Activated CD8-positive, alpha-beta T cell treated with anti-CD3 and anti-CD28 coated beads, Interleukin-2, amount 10 ng/mL, durations not matched to agents 7 days and 5 days (primary cell): ENCODE results near the gene OTUD7B. TPM values are rescaled to one million over a fixed set of nuclear protein-coding genes. Genes with fewer than 3 reads are reported as not detected.
A peak's percentile ranks its signal among the peaks of the same experiment; 100 is the strongest.

Source experiments
- ATAC-seq: fragments of 150-1000 bp; cut with Tn5 transposase; one replicate; pipeline ENCODE4 v1.10.0; 2021; ENCODE audit warnings: moderate library complexity
- CTCF ChIA-PET: fragments of 350-600 bp; sonication (Branson Sonifier 250); formaldehyde crosslinking; loops from one replicate; lab custom pipeline; 2021; ENCODE audit warnings: antibody characterized with exemption; lab: Charles Lee
- POLR2A ChIA-PET: fragments of 350-600 bp; sonication (Branson Sonifier 250); formaldehyde crosslinking; loops from one replicate; lab custom pipeline; 2021; ENCODE audit warnings: antibody characterized with exemption; lab: Charles Lee
- DNase-seq: peaks from one replicate; pipeline ENCODE4 v3.0.0-alpha.2; 2020
- H3K27ac Mint-ChIP-seq: one replicate; pipeline ENCODE4 v1.8.0; 2021; ENCODE audit warnings: mild to moderate bottlenecking, mixed read lengths
- H3K27me3 Mint-ChIP-seq: one replicate; pipeline ENCODE4 v1.8.0; 2021; ENCODE audit warnings: low read depth, mixed read lengths
- H3K36me3 Mint-ChIP-seq: one replicate; pipeline ENCODE4 v1.8.0; 2021; ENCODE audit warnings: low read depth, mixed read lengths
- H3K4me1 Mint-ChIP-seq: one replicate; pipeline ENCODE4 v1.8.0; 2021; ENCODE audit warnings: low read depth, mixed read lengths
- H3K4me3 Mint-ChIP-seq: one replicate; pipeline ENCODE4 v1.8.0; 2021; ENCODE audit warnings: mild to moderate bottlenecking, mixed read lengths
- H3K9me3 Mint-ChIP-seq: one replicate; pipeline ENCODE4 v1.8.0; 2022; ENCODE audit warnings: mixed read lengths; ENCODE audit not compliant: insufficient read depth
- total RNA-seq, 2 experiments: library from RNA; stranded (reverse); gene quantifications; one replicate each; pipeline ENCODE4 v1.2.3, GENCODE V29; 2021

OTUD7B gene
- total RNA-seq, 2 experiments from 2014 or later = 10.3 to 12.1 TPM

DNA sequence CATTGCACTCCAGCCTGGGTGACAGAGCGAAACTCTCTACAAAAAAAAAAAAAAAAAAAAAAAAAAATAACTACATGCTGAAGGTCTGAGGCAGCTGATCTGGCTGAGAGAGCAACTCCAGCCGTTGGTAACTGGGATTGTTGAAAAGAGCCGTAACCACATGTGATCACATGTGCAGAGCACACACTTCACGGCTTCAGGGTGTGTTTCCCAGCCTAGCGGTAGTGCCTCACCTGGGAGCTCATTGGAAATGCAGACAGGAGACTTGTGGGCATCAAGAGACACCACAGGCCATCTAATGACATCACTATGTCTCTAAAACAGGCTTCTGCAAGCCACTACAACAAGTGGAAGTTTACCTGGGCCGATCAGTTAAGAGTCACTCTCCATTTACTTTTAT is 11.8 kb upstream of the OTUD7B start:
- DNase-seq (no peak), ATAC-seq (no peak)
- no peak overlapping the region for H3K27ac Mint-ChIP-seq
- no peaks in the 10 kb centered on the region for H3K9me3 Mint-ChIP-seq
- CTCF ChIA-PET = interaction anchor here (0.6 to 1.3 kb wide), 3 partner anchors 12 to 60 kb away, joined by 3 to 5 read pairs (median 3); partner anchors contain the start of gene OTUD7B
- H3K36me3 Mint-ChIP-seq = no peaks in the 10 kb centered on the region
- H3K27me3 Mint-ChIP-seq = peaks cover 15% of the 10 kb centered on the region
- H3K4me1 Mint-ChIP-seq = no peaks in the 10 kb centered on the region
- no peak overlapping the region for H3K4me3 Mint-ChIP-seq
- POLR2A ChIA-PET = no interaction called here

DNA sequence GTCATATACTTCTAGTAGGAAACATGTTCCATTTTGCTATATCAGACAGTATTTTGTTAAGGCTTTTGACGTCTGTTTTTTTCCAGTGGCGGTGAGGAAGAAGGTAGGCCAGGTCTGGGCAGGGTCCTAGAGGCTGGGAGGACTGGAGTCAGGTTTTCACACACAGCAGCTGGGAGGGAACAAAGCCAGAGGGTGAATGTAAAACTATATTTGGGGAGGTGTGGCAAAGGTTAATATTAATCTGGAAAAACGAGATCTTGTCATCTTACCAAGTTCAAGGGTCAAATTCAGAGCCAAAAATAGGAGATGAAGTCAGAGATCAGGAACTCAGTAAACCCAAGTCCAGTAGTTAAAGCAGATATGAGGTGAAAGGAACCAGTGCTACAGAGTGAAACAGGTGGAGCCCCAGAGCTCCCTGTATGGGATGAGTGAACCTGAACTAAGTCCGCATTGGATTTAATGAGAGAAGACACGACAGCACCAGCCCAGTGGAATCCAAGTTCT is 10.7 kb upstream of the OTUD7B start:
- ChIA-PET POLR2A (no interaction called here), CTCF (no interaction called here)
- peaks cover 13% of the 10 kb centered on the region for H3K27me3 Mint-ChIP-seq
- no peak overlapping the region for H3K4me3 Mint-ChIP-seq
- H3K9me3 Mint-ChIP-seq = no peaks in the 10 kb centered on the region
- no peaks in the 10 kb centered on the region for H3K36me3 Mint-ChIP-seq
- ATAC-seq (no peak), DNase-seq (no peak)
- no peak overlapping the region for H3K27ac Mint-ChIP-seq
- no peaks in the 10 kb centered on the region for H3K4me1 Mint-ChIP-seq

DNA sequence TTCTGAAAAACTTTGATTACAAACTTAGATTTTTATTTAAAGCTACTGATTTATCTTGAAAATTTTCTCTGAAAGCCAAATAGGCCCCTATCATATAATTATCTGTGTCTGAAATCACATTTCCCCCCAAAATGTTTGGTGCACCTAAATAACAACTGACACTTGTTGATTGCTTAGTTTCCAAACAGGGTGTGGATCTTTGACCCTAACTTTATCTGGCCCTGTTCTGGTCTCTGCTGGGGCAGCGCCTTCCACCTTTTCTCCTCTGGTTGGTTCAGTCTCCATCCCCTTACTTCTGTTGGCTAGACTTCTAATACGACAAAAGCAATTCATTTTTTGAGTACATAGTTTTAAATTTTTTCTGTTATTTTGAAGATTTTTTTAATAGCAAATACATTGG is 10.2 kb upstream of the OTUD7B start:
- no peaks in the 10 kb centered on the region for H3K9me3 Mint-ChIP-seq
- DNase-seq (no peak), ATAC-seq (no peak)
- no peaks in the 10 kb centered on the region for H3K4me1 Mint-ChIP-seq
- peaks cover 13% of the 10 kb centered on the region for H3K27me3 Mint-ChIP-seq
- H3K36me3 Mint-ChIP-seq = no peaks in the 10 kb centered on the region
- H3K27ac Mint-ChIP-seq = no peak overlapping the region
- POLR2A ChIA-PET = no interaction called here
- CTCF ChIA-PET = no interaction called here
- H3K4me3 Mint-ChIP-seq = no peak overlapping the region

DNA sequence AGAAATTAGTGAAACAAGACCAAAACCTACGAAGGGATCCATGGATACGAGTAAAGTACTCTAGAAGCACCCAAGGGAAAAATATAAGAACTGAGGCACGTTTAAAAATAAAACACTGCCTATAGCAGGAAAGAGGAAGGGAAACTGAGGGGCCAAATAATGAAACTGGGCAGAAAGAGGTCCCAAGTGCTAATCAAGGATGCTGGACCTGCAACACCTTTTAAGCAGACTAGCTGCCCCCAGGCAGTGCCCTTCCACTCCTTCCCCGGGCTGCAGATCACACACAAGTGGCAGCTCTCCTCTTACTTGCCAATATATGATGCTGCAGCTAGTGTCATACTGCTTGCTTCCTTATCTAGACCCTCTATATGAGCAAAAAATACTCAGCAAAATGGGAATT is 7.6 kb upstream of the OTUD7B start:
- Mint-ChIP-seq H3K4me1 (peaks cover 2% of the 10 kb centered on the region), H3K27ac (no peak overlapping the region), H3K27me3 (peaks cover under 1% of the 10 kb centered on the region), H3K4me3 (no peak overlapping the region), H3K9me3 (no peaks in the 10 kb centered on the region), H3K36me3 (no peaks in the 10 kb centered on the region)
- ATAC-seq = no peak
- DNase-seq = no peak
- CTCF ChIA-PET = interaction anchor here (1.1 to 1.5 kb wide), 2 partner anchors 56 to 148 kb away, joined by 3 to 4 read pairs; no protein-coding TSS in a partner anchor
- POLR2A ChIA-PET = interaction anchor here (1.8 kb wide), 1 partner anchor 132 kb away, joined by 4 read pairs; a partner anchor contains a TSS

DNA sequence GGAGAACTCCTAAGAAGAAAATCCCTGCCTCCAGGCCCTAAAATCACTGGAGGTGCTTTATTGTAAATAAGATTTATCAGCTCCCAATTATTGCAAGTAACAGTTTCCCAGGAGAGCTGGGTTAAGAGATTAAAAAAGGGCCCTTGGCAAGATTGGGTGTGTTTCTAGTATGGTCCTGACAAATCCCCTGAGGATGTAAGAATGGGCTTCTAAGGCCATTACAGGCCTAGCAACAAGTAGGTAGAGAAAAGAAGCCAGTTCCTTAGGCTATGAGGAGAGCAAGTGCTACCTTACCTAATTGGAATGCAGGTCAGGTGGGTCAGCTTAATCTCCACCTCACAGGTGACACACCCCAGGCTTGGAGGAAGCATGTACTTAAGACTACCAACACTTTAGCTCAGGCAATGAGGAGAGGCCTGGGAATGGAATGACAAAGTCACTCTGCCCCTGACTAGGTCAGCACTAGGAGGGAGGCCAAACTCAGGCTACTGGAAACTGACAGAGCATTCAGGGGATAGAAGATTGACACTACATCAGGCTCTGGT is 6.8 kb upstream of the OTUD7B start:
- DNase-seq = no peak
- no peak for ATAC-seq
- Mint-ChIP-seq H3K9me3 (no peaks in the 10 kb centered on the region), H3K4me1 (peaks cover 2% of the 10 kb centered on the region), H3K36me3 (no peaks in the 10 kb centered on the region), H3K27me3 (no peaks in the 10 kb centered on the region), H3K27ac (no peak overlapping the region), H3K4me3 (no peak overlapping the region)
- ChIA-PET POLR2A (no interaction called here), CTCF (interaction anchor here (1.1 to 1.2 kb wide), 2 partner anchors 17 to 149 kb away, joined by 3 read pairs; no protein-coding TSS in a partner anchor)

DNA sequence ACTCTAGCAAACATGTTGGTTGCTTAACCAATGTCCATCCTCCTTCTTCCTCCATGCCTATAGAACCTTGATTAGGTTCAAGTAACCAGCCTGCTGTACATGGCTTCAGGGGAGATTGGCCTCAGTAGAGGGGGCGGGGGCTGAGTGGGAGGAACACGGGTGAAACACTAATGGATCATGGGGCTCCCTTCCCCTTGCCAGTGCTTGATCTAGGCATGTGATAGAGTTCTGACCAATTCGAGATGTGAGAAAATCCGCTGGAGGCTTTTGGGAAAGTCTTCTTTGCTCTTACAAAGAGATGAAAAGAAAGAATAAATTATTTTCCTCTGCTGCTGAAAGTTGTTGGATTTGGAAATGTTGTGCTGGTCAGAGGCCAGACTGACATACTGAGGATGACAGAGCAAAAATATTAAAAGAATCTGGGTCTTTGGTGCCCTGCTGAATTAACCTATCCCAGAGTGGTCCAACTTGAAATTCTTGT is 5.2 kb upstream of the OTUD7B start:
- ChIA-PET POLR2A (no interaction called here), CTCF (no interaction called here)
- H3K4me1 Mint-ChIP-seq = peaks cover 7% of the 10 kb centered on the region
- no peak for ATAC-seq
- H3K27me3 Mint-ChIP-seq = no peaks in the 10 kb centered on the region
- no peak overlapping the region for H3K27ac Mint-ChIP-seq
- DNase-seq = no peak
- H3K9me3 Mint-ChIP-seq = no peaks in the 10 kb centered on the region
- no peaks in the 10 kb centered on the region for H3K36me3 Mint-ChIP-seq
- no peak overlapping the region for H3K4me3 Mint-ChIP-seq

DNA sequence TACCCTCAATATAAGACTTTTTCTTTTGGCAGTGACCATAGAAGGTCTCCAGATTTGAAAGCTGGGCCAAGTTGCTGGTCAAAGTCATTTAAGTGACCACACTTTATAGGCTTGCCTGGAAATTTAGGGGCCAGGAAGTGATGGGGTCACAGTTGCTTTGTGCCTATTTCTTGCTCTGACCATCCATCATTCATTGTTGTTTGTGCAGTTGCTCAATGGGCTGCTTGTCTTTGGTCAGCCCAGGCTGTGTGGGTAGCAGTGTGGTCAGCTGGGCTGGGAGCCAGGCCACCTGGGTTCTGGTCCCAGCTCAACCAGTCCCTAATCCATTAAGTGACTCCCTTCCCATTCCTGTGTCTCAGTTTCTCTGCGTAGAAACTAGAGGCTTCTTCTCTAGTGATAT is 2.1 kb upstream of the OTUD7B start:
- ChIA-PET POLR2A (interaction anchor here (0.6 to 1.1 kb wide), 3 partner anchors 124 to 249 kb away, joined by 3 to 4 read pairs (median 3); no protein-coding TSS in a partner anchor), CTCF (interaction anchor here (0.7 to 1.9 kb wide), 3 partner anchors 50 to 59 kb away, joined by 3 to 7 read pairs (median 3); no protein-coding TSS in a partner anchor)
- Mint-ChIP-seq H3K36me3 (peaks cover 3% of the 10 kb centered on the region), H3K27ac (no peak overlapping the region), H3K4me1 (peaks cover 27% of the 10 kb centered on the region), H3K9me3 (no peaks in the 10 kb centered on the region), H3K27me3 (no peaks in the 10 kb centered on the region), H3K4me3 (no peak overlapping the region)
- ATAC-seq (no peak), DNase-seq (no peak)

DNA sequence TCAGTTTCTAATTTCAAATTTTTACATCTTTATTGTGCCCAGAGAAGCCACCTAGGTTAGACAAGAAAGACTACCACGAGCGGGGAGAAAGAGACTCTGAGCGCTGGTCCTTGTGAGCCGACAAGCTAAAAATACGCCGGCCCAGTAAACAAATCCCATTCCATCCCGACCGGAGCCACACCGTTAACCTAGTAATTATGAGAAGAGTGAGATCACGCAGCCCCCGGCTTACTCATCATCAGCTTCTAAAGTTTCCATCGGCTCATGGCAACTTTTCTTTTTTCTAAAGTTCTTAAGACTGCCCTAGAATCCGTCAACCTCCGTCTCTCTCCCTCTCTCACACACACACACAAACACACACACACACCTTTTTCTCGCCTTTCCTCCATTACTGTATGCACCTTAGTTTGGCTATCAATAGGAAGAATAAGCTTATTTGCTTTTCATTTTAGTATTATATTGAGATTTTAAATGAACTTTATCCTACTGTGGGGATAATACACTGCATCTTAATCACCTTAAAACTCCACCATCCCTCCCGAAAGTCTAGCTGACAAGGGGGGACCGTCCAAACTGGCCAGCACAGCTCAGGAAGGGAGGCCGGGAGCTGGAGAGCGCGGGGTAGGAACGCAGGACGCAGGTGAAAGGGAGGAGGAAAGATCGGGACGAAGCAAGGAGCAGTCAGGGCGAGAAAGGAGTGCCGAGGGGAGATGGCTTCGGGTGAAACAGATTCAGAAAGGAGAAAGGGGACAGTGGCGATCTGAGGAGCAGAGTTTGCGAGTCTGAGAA is 728 bp downstream of the OTUD7B start:
- H3K4me3 Mint-ChIP-seq = peak overlapping the region; percentile 97
- ATAC-seq (peak; percentile 58), DNase-seq (peak; percentile 56)
- POLR2A ChIA-PET = interaction anchor here (0.9 to 2.6 kb wide), 5 partner anchors 13 to 123 kb away, joined by 3 to 31 read pairs (median 4); a partner anchor contains a TSS
- peak overlapping the region; percentile 94 for H3K27ac Mint-ChIP-seq
- CTCF ChIA-PET = interaction anchor here (0.7 to 3.0 kb wide), 10 partner anchors 9 to 177 kb away, joined by 3 to 14 read pairs (median 3); a partner anchor contains a TSS
- H3K4me1 Mint-ChIP-seq = peaks cover 35% of the 10 kb centered on the region
- H3K36me3 Mint-ChIP-seq = peaks cover 9% of the 10 kb centered on the region
- H3K9me3 Mint-ChIP-seq = no peaks in the 10 kb centered on the region
- H3K27me3 Mint-ChIP-seq = no peaks in the 10 kb centered on the region

DNA sequence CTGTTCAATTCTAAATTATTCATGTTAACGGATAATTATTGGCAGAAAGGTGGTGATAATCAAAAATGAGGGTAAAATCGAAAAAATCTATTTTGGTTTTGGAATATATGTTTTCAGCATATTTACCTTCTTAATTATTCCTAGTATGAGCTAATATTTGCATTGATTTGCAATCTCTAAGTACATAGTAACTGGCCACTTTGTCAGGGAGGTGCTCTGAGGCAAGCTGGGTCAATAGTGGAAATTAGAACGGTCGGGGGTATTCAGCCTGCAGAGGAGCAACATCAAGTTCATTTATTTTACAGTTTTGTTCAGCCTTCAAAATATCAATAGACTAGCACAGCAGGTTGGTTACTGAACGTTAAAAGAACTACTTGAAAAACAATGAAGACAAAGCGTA is 1.8 kb downstream of the OTUD7B start:
- Mint-ChIP-seq H3K27me3 (no peaks in the 10 kb centered on the region), H3K27ac (no peak overlapping the region), H3K4me3 (peak overlapping the region; percentile 97), H3K4me1 (peaks cover 36% of the 10 kb centered on the region), H3K9me3 (no peaks in the 10 kb centered on the region), H3K36me3 (peaks cover 15% of the 10 kb centered on the region)
- CTCF ChIA-PET = interaction anchor here (0.6 to 3.0 kb wide), 3 partner anchors 26 to 178 kb away, joined by 3 to 14 read pairs (median 3); a partner anchor contains a TSS
- POLR2A ChIA-PET = interaction anchor here (2.6 kb wide), 1 partner anchor 122 kb away, joined by 31 read pairs; a partner anchor contains a TSS
- ATAC-seq (no peak), DNase-seq (no peak)

DNA sequence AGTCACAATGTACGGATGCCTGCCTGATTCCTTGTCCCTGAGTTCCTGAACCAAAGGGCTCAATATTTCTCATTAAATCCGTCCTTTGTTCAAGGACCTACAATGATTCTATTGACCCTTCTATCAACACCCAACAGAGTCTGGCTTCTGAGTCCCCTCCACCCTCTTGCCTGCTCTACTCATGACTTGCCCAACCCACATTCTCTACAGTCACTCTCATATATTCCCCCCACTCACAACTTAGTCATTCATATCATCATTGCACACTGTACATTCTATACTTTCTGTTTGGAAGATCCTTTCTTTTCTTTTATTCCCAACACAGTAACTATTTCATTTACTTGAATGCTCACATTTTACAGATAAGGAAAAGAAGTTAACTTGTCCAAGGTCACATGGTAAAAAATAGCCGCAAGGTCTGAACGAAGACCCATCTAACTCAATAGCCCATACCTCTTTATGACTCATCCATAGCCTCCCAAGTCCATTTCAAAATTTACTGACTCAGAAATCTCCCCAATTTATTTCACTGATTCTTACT is 3.6 kb downstream of the OTUD7B start:
- Mint-ChIP-seq H3K27ac (no peak overlapping the region), H3K9me3 (no peaks in the 10 kb centered on the region), H3K4me1 (peaks cover 34% of the 10 kb centered on the region), H3K4me3 (no peak overlapping the region), H3K36me3 (peaks cover 25% of the 10 kb centered on the region), H3K27me3 (no peaks in the 10 kb centered on the region)
- DNase-seq (no peak), ATAC-seq (no peak)
- ChIA-PET CTCF (interaction anchor here (0.8 kb wide), 1 partner anchor 9 kb away, joined by 3 read pairs; no protein-coding TSS in a partner anchor), POLR2A (no interaction called here)

DNA sequence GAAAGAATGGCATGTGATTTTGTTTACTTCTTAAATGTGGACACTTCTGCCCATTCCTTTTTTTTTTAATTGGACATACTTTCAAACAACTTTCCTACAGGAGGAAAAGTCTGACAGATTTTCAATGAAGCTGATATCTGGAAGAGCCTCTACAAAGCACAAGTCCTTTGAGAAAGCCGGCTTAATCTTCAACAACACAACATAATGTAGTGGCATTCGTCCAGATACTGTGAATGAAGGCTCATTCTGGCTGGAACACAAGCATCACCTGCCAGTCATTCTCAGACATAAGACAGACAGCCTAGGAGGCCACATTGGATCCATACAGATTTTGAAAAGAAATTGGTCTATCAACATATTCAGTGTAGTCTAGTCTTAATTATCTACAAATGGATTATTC is 4.9 kb downstream of the OTUD7B start:
- POLR2A ChIA-PET = no interaction called here
- ATAC-seq (no peak), DNase-seq (no peak)
- Mint-ChIP-seq H3K27me3 (no peaks in the 10 kb centered on the region), H3K36me3 (peaks cover 29% of the 10 kb centered on the region), H3K27ac (no peak overlapping the region), H3K4me3 (no peak overlapping the region), H3K4me1 (peaks cover 33% of the 10 kb centered on the region), H3K9me3 (no peaks in the 10 kb centered on the region)
- CTCF ChIA-PET = no interaction called here
